Kidney (tissue), 14 donors: Measurements from ENCODE around the gene PDE4C. TPM values are rescaled to one million over a fixed set of nuclear protein-coding genes. Genes with fewer than 3 reads are reported as not detected.

Experiments
- DNase-seq, 5 donors: peaks; one replicate each; pipeline ENCODE4 v3.0.0-alpha.2; 2013 to 2020
- FAIRE-seq: peaks from 2 replicates; lab custom pipeline; 2012; peaks lifted over from hg19 to GRCh38; lab: Jason Lieb, UNC
- H3K27ac ChIP-seq, 2 donors: one replicate each; pipeline ENCODE4 v1.7.0; 2013; ENCODE audit warnings: low read depth in 2 of 2, low read length in 2 of 2, inconsistent platforms in 1 of 2
- H3K27me3 ChIP-seq: one replicate; pipeline ENCODE4 v1.7.1; 2013; ENCODE audit warnings: low read length, inconsistent platforms; ENCODE audit not compliant: control insufficient read depth, insufficient read depth
- H3K36me3 ChIP-seq, 3 donors: one replicate each; pipeline versions ENCODE4 v1.7.0 to v1.7.1; 2013; ENCODE audit warnings: low read length in 3 of 3, control low read depth in 1 of 3, inconsistent platforms in 1 of 3; ENCODE audit not compliant: insufficient read depth in 3 of 3, control insufficient read depth in 2 of 3
- H3K4me1 ChIP-seq, 3 donors: one replicate each; pipeline versions ENCODE4 v1.7.0 to v1.7.1; 2013; ENCODE audit warnings: low read length in 3 of 3, inconsistent platforms in 1 of 3, low read depth in 1 of 3; ENCODE audit not compliant: control insufficient read depth in 2 of 3, insufficient read depth in 2 of 3
- H3K4me3 ChIP-seq, 3 donors: one replicate each; pipeline versions ENCODE4 v1.7.0 to v1.8.1; 2013; ENCODE audit warnings: low read length in 3 of 3, control low read depth in 1 of 3, inconsistent platforms in 1 of 3
- H3K9ac ChIP-seq, 3 donors: one replicate each; pipeline versions ENCODE4 v1.7.0 to v1.7.1; 2013; ENCODE audit warnings: low read length in 3 of 3, control low read depth in 1 of 3, inconsistent platforms in 1 of 3
- H3K9me3 ChIP-seq, 3 donors: one replicate each; pipeline versions ENCODE4 v1.7.0 to v1.7.1; 2013; ENCODE audit warnings: low read length in 3 of 3, control low read depth in 1 of 3, inconsistent platforms in 1 of 3; ENCODE audit not compliant: control insufficient read depth in 2 of 3, insufficient read depth in 1 of 3
- intact Hi-C: fragments of 100-400 bp; cut with DNase I; formaldehyde crosslinking; loops from one replicate; pipeline ENCODE4 v1.11.1; 2022
- polyA plus RNA-seq: library from polyadenylated mRNA; stranded (reverse); fragments of 350-450 nt; fragmentation: Illumina TruSeq; extraction: RNeasy Lipid Tissue Mini Kit (QIAGEN cat#74804); gene quantifications from one replicate; pipeline ENCODE4 v1.2.3, GENCODE V29; 2014; ENCODE audit warnings: low read depth, low replicate concordance; ENCODE audit not compliant: insufficient read depth
- total RNA-seq: library from RNA; stranded (reverse); fragmentation: NEBNext Ultra II Directional; extraction: Animal tissue kit (Norgen Biotek cat#: 25700); gene quantifications from one replicate; pipeline ENCODE4 v1.2.1, GENCODE V29; 2021
- TF ChIP-seq, protein P1 (sequence below): IDR thresholded peaks from 3 replicates; pipeline ENCODE4 v1.5.1; 2012; ENCODE audit warnings: mild to moderate bottlenecking, moderate library complexity, borderline replicate concordance; ENCODE audit not compliant: insufficient read depth; ENCODE audit errors: extremely low read depth
- donor health status: control.
- donor health status: control.
- donor health status: control.
- donor health status: control.
- donor health status: control.
- donor health status: DM: yes; HTN: yes; CAD: no.
- donor health status: Normal renal cell carcinoma (clear cell type).

Gene PDE4C
- total and polyA plus RNA-seq, 2 donors from 2014 or later: 2.0 TPM; not detected in 1

DNA sequence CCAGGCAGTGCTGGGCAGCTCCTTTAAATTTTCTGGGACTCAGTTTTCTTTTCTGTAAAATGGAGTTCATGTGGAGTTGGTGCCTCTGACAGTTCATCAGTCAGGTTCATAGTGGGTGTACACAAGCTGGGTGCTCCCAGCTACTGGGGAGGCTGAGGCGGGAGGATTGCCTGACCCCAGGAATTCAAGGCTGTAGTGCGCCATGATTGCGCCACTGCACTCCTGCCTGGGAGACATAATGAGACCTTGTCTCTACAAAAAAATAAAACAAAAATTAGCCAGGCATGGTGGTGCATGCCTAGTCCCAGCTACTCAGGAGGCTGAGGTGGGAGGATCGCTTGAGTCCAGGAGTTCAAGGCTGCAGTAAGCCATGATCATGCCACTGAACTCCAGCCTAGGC, 26.9 kb upstream of the PDE4C start:
- Histone ChIP-seq H3K4me1 (no peaks in the 10 kb centered on the region), H3K27ac (no peak overlapping the region), H3K36me3 (peaks cover 0 to 6% (median 0%) of the 10 kb centered on the region in 3 donors), H3K9me3 (no peaks in the 10 kb centered on the region), H3K9ac (no peak overlapping the region), H3K4me3 (no peak overlapping the region), H3K27me3 (no peaks in the 10 kb centered on the region)
- FAIRE-seq (no peak), DNase-seq (no peak)
- intact Hi-C loops: loop anchor here (10.0 kb wide), 1 partner anchor 58 kb away; the partner anchor contains the start of gene MPV17L2
- TF ChIP-seq, protein P1, sequence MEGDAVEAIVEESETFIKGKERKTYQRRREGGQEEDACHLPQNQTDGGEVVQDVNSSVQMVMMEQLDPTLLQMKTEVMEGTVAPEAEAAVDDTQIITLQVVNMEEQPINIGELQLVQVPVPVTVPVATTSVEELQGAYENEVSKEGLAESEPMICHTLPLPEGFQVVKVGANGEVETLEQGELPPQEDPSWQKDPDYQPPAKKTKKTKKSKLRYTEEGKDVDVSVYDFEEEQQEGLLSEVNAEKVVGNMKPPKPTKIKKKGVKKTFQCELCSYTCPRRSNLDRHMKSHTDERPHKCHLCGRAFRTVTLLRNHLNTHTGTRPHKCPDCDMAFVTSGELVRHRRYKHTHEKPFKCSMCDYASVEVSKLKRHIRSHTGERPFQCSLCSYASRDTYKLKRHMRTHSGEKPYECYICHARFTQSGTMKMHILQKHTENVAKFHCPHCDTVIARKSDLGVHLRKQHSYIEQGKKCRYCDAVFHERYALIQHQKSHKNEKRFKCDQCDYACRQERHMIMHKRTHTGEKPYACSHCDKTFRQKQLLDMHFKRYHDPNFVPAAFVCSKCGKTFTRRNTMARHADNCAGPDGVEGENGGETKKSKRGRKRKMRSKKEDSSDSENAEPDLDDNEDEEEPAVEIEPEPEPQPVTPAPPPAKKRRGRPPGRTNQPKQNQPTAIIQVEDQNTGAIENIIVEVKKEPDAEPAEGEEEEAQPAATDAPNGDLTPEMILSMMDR: no peak

DNA sequence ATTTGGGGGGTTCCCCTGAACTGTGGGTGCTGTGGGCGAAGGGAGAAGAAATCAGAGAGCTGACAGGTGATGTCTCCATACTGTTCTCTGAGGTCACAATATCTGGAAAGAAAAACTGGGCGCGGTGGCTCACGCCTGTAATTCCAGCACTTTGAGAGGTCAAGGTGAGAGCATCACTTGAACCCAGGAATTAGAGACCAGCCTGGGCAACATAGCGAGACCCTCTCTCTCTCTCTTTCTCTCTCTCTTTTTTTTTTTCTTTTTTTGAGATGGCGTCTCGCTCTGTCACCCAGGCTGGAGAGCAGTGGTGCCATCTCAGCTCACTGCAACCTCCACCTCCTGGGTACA, 26.1 kb upstream of the PDE4C start:
- intact Hi-C loops: loop anchor here (10.0 kb wide), 1 partner anchor 58 kb away; the partner anchor contains the start of gene MPV17L2

DNA sequence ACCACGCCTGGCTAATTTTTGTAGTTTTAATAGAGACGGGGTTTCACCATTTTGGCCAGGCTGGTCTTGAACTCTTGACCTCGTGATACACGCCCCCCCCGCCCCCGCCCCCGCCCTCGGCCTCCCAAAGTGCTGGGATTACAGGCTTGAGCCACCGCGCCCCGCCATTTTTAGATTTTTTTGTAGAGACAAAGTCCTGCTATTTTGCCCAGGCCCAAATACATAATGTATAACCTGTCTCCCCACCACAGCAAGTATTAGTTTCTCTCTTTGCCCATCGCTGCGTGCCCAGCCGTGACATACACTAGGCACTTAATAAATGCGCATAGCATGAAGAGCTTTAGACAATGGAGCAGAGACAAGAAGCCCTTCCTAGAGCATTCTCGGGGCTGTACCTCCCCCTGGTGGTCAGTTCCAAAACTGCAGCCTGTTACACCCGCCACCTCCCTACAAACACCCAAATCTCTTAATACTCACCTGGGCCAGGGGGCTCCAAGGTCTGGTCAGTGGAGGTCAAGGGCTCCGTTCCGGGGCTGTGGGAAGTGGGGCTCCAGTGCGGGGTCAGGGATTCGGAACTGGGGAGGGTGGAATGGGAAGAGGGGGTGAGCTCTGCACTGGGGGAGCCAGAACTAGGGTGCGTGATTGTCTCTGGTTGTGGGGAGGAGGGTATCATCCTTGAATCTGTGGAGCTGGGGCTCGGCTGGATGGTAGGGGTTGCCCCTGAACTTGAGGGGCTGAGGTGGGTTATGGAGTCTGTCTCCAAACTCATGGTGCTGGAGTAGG, 25.5 kb upstream of the PDE4C start:
- Histone ChIP-seq H3K36me3 (peaks cover 0 to 2% (median 0%) of the 10 kb centered on the region in 3 donors), H3K9me3 (no peaks in the 10 kb centered on the region), H3K27ac (no peak overlapping the region), H3K9ac (no peak overlapping the region), H3K4me1 (no peaks in the 10 kb centered on the region), H3K27me3 (no peaks in the 10 kb centered on the region), H3K4me3 (no peak overlapping the region)
- DNase-seq (peak in 4 of 5 donors; percentile 74 to 83 (median 82)), FAIRE-seq (no peak)
- TF ChIP-seq, protein P1: peak; percentile 95
- intact Hi-C loops: loop anchor here (10.0 kb wide), 1 partner anchor 57 kb away; the partner anchor contains the start of gene MPV17L2

More for the DNA sequence above, 26.1 kb upstream of the PDE4C start:
- Histone ChIP-seq H3K4me1 (no peaks in the 10 kb centered on the region), H3K9ac (no peak overlapping the region), H3K4me3 (no peak overlapping the region), H3K36me3 (peaks cover 0 to 6% (median 0%) of the 10 kb centered on the region in 3 donors), H3K9me3 (no peaks in the 10 kb centered on the region), H3K27ac (no peak overlapping the region), H3K27me3 (no peaks in the 10 kb centered on the region)
- no peak for FAIRE-seq
- no peak for DNase-seq
- TF ChIP-seq, protein P1: no peak
